Fibroblast of the aortic adventitia (primary cell): ENCODE data around the gene PIP5K1C. TPM values are rescaled to one million over a fixed set of nuclear protein-coding genes. Genes with fewer than 3 reads are reported as not detected.

Experiments used
- DNase-seq: peaks from one replicate; pipeline ENCODE4 v3.0.0-alpha.2; 2010; ENCODE audit warnings: low read depth
- H3K4me3 ChIP-seq: 2 replicates; pipeline ENCODE4 v1.5.1; 2011; ENCODE audit warnings: low read depth, mild to moderate bottlenecking, control low read depth, low read length, moderate library complexity
- CTCF ChIP-seq: IDR thresholded peaks from 2 replicates; pipeline ENCODE4 v1.5.1; 2011; ENCODE audit warnings: mild to moderate bottlenecking, low read length, control low read depth, inconsistent platforms; ENCODE audit not compliant: insufficient read depth
- total RNA-seq: library from RNA; depleted of rRNA; stranded (reverse); fragments of >200 nt; gene quantifications from 2 replicates; pipeline ENCODE4 v1.2.3, GENCODE V29; 2012; ENCODE audit warnings: low replicate concordance

PIP5K1C gene
- total RNA-seq, 1 donor, result 32.2 TPM

- H3K4me3 ChIP-seq, result no peak overlapping the region
- DNase-seq, result no peak
- TF ChIP-seq CTCF, result no peak
These were observed 56.5 kb downstream of the PIP5K1C start for GRCh38 chr19:3643674-3644313.

- TF ChIP-seq CTCF, result no peak
- no peak overlapping the region for H3K4me3 ChIP-seq
- DNase-seq, result no peak
These were observed 57.1 kb downstream of the PIP5K1C start for GRCh38 chr19:3642987-3643673.

GRCh38 chr19:3642296-3642695 is 58.0 kb downstream of the PIP5K1C start:
- H3K4me3 ChIP-seq, result no peak overlapping the region
- DNase-seq, result no peak
- TF ChIP-seq CTCF, result no peak

- TF ChIP-seq CTCF, result no peak
- DNase-seq, result no peak
These were observed 58.6 kb downstream of the PIP5K1C start for GRCh38 chr19:3641515-3642269.

GRCh38 chr19:3639479-3639878 is 60.8 kb downstream of the PIP5K1C start:
- no peak for TF ChIP-seq CTCF
- no peak overlapping the region for H3K4me3 ChIP-seq
- no peak for DNase-seq

More at GRCh38 chr19:3641515-3642269, 58.6 kb downstream of the PIP5K1C start:
- no peak overlapping the region for H3K4me3 ChIP-seq

GRCh38 chr19:3638208-3639193 is 61.8 kb downstream of the PIP5K1C start:
- no peak overlapping the region for H3K4me3 ChIP-seq
- DNase-seq, result no peak
- TF ChIP-seq CTCF, result no peak
